GM23338 (cell line): ENCODE results near the gene TCTN1. TPM values are rescaled to one million over a fixed set of nuclear protein-coding genes. Genes with fewer than 3 reads are reported as not detected.
"Not testable (repeated sequence)": the region's sequence is repeated elsewhere in the genome, so short reads cannot be mapped to it uniquely, and the experiment has no call there.

Source experiments
- ATAC-seq: fragments of 200-7000 bp; cut with Tn5 transposase; 3 replicates; pipeline ENCODE4 v1.9.1; 2020
- DNase-seq: peaks from one replicate; pipeline ENCODE4 v3.0.0-alpha.2; 2015; ENCODE audit warnings: low spot score
- H2AFZ ChIP-seq: fragments of 200-600 bp; sonication (generic); 2 replicates; pipeline ENCODE4 v1.8.0; 2016; ENCODE audit warnings: antibody characterized with exemption, mild to moderate bottlenecking, moderate library complexity
- H3F3A ChIP-seq: fragments of 200-600 bp; sonication (generic); replicated peaks from 2 replicates; pipeline ENCODE4 v1.8.0; 2017; ENCODE audit warnings: antibody characterized with exemption, mixed run types, low read depth
- H3K27ac ChIP-seq: fragments of 200-600 bp; sonication (generic); 2 replicates; pipeline ENCODE4 v1.6.1; 2016; ENCODE audit warnings: low read depth
- H3K27me3 ChIP-seq: fragments of 200-600 bp; sonication (generic); 2 replicates; pipeline ENCODE4 v1.8.0; 2016; ENCODE audit warnings: mild to moderate bottlenecking, mixed run types, moderate library complexity; ENCODE audit not compliant: insufficient read depth
- H3K36me3 ChIP-seq: fragments of 200-600 bp; sonication (generic); 2 replicates; pipeline ENCODE4 v1.8.0; 2016; ENCODE audit warnings: mild to moderate bottlenecking; ENCODE audit not compliant: insufficient read depth
- H3K4me1 ChIP-seq: fragments of 200-600 bp; sonication (generic); 2 replicates; pipeline ENCODE4 v1.8.0; 2016; ENCODE audit warnings: mild to moderate bottlenecking, moderate library complexity; ENCODE audit not compliant: insufficient read depth
- H3K4me2 ChIP-seq: fragments of 200-600 bp; sonication (generic); 2 replicates; pipeline ENCODE4 v1.7.1; 2017; ENCODE audit warnings: mixed run types
- H3K4me3 ChIP-seq: fragments of 200-600 bp; sonication (generic); 2 replicates; pipeline ENCODE4 v1.6.1; 2016; ENCODE audit warnings: mixed run types
- H3K79me2 ChIP-seq: fragments of 200-600 bp; sonication (generic); replicated peaks from 2 replicates; pipeline ENCODE4 v1.8.0; 2017; ENCODE audit warnings: mild to moderate bottlenecking; ENCODE audit not compliant: insufficient read depth
- H3K9me2 ChIP-seq: fragments of 200-600 bp; sonication (generic); 2 replicates; pipeline ENCODE4 v1.8.0; 2017; ENCODE audit not compliant: insufficient read depth
- H4K20me1 ChIP-seq: fragments of 200-600 bp; sonication (generic); replicated peaks from 2 replicates; pipeline ENCODE4 v1.8.0; 2017; ENCODE audit warnings: mild to moderate bottlenecking; ENCODE audit not compliant: insufficient read depth
- H3K27ac Mint-ChIP-seq: 2 replicates; pipeline ENCODE4 v1.8.0; 2020; ENCODE audit warnings: inconsistent platforms, mild to moderate bottlenecking, moderate library complexity, mixed read lengths
- H3K27me3 Mint-ChIP-seq: 3 replicates; pipeline ENCODE4 v1.8.0; 2022; ENCODE audit warnings: low read depth, mild to moderate bottlenecking, moderate library complexity, mixed read lengths, inconsistent platforms; ENCODE audit not compliant: insufficient read depth, poor library complexity
- H3K36me3 Mint-ChIP-seq: 3 replicates; pipeline ENCODE4 v1.8.0; 2021; ENCODE audit warnings: low read depth, mild to moderate bottlenecking, inconsistent platforms, moderate library complexity, mixed read lengths
- H3K4me1 Mint-ChIP-seq: 3 replicates; pipeline ENCODE4 v1.8.0; 2020; ENCODE audit warnings: mild to moderate bottlenecking, inconsistent platforms, mixed read lengths
- H3K4me3 Mint-ChIP-seq: 3 replicates; pipeline ENCODE4 v1.8.0; 2021; ENCODE audit warnings: moderate library complexity, mild to moderate bottlenecking, inconsistent platforms, mixed read lengths
- H3K9me3 Mint-ChIP-seq: 3 replicates; pipeline ENCODE4 v1.8.0; 2020; ENCODE audit warnings: moderate library complexity, mild to moderate bottlenecking, inconsistent platforms, mixed read lengths
- CTCF ChIP-seq, 2 experiments: fragments of 200-600 bp in 1 of 2; sonication (generic) in 1 of 2; conservative IDR thresholded peaks; 2 replicates each; pipeline versions ENCODE4 v1.5.1 to v1.6.1; 2016 to 2017; ENCODE audit warnings: antibody characterized with exemption in 2 of 2, low read depth in 2 of 2, mild to moderate bottlenecking in 2 of 2, moderate library complexity in 1 of 2
- ETS1 ChIP-seq: IDR thresholded peaks from 2 replicates; pipeline ENCODE4 v1.6.1; 2016; ENCODE audit warnings: antibody characterized with exemption
- EZH2 ChIP-seq: fragments of 200-600 bp; sonication (generic); IDR thresholded peaks from one replicate; pipeline ENCODE4 v1.8.0; 2017; ENCODE audit warnings: antibody characterized with exemption, mild to moderate bottlenecking, low read depth; ENCODE audit not compliant: unreplicated experiment
- EZH2phosphoT487 ChIP-seq: fragments of 200-600 bp; sonication (generic); IDR thresholded peaks from one replicate; pipeline ENCODE4 v1.8.1; 2018; ENCODE audit warnings: antibody characterized with exemption; ENCODE audit not compliant: unreplicated experiment
- JUNB ChIP-seq: IDR thresholded peaks from one replicate; pipeline ENCODE4 v1.6.1; 2016; ENCODE audit warnings: antibody characterized with exemption; ENCODE audit not compliant: unreplicated experiment
- NANOG ChIP-seq: IDR thresholded peaks from 2 replicates; pipeline ENCODE4 v1.6.1; 2016; ENCODE audit warnings: antibody characterized with exemption, borderline replicate concordance
- POLR2AphosphoS5 ChIP-seq: IDR thresholded peaks from 2 replicates; pipeline ENCODE4 v1.6.1; 2016; ENCODE audit warnings: antibody characterized with exemption, low read depth
- STAT1 ChIP-seq: IDR thresholded peaks from one replicate; pipeline ENCODE4 v1.6.1; 2016; ENCODE audit warnings: antibody characterized with exemption; ENCODE audit not compliant: unreplicated experiment
- ZNF114 ChIP-seq: fragments of 250-450 bp; sonication (Bioruptor Pico); IDR thresholded peaks from 2 replicates; pipeline ENCODE4 v1.5.0; 2020; ENCODE audit warnings: mild to moderate bottlenecking, moderate library complexity
- ZNF331 ChIP-seq: fragments of 250-450 bp; sonication (Bioruptor Pico); IDR thresholded peaks from 2 replicates; pipeline ENCODE4 v1.5.0; 2020; ENCODE audit warnings: low read depth, mild to moderate bottlenecking, moderate library complexity
- polyA plus RNA-seq: library from polyadenylated mRNA; unstranded; fragments of >200 nt; fragmentation: Nextera tagmentation; extraction: Ambion mirVana; gene quantifications from 2 replicates; pipeline ENCODE4 v1.2.1, GENCODE V29; 2016
- total RNA-seq: library from RNA; depleted of rRNA; stranded (reverse); fragments of >200 nt; shearing (Covaris generic); gene quantifications from 2 replicates; pipeline ENCODE4 v1.2.3, GENCODE V29; 2014

The TCTN1 gene
- total and polyA plus RNA-seq, 2 experiments from 2014 or later, result 10.6 to 12.4 TPM

GRCh38 chr12:110592078-110592477 is 21.9 kb upstream of the TCTN1 start:
- Histone ChIP-seq H3F3A (no peaks in the 10 kb centered on the region), H4K20me1 (no peaks in the 10 kb centered on the region), H2AFZ (peak overlapping the region; percentile 57; the same call in 1 of the 2 replicates), H3K4me1 (0 out of 2 replicates have a peak, but pooled peaks cover 8% of the 10 kb centered on the region), H3K4me3 (no peak overlapping the region), H3K4me2 (no peak overlapping the region), H3K27ac (no peak overlapping the region), H3K36me3 (no peaks in the 10 kb centered on the region), H3K9me2 (no peaks in the 10 kb centered on the region), H3K27me3 (no peaks in the 10 kb centered on the region), H3K79me2 (no peaks in the 10 kb centered on the region)
- H3K27me3 Mint-ChIP-seq, result peaks cover 4% of the 10 kb centered on the region
- DNase-seq (no peak), ATAC-seq (no peak)
- no peak for TF ChIP-seq EZH2phosphoT487
- TF ChIP-seq JUNB, result no peak
- TF ChIP-seq ZNF114 (CRISPR knock-in tag), result no peak
- TF ChIP-seq CTCF (conservative IDR thresholded peaks at IDR 0.05; ENCODE audit: low read depth in 2 of 2), result no peak
- no peak for TF ChIP-seq POLR2AphosphoS5
- TF ChIP-seq NANOG, result no peak
- TF ChIP-seq ZNF331 (CRISPR knock-in tag), result no peak
- TF ChIP-seq EZH2, result no peak
- no peak for TF ChIP-seq STAT1
- TF ChIP-seq ETS1, result no peak
- H3K36me3 Mint-ChIP-seq, result no peaks in the 10 kb centered on the region
- no peaks in the 10 kb centered on the region; the same call in 2 of the 3 replicates for H3K9me3 Mint-ChIP-seq
- no peak overlapping the region for H3K4me3 Mint-ChIP-seq
- peaks cover 10% of the 10 kb centered on the region; the same call in 2 of the 3 replicates for H3K4me1 Mint-ChIP-seq
- no peak overlapping the region for H3K27ac Mint-ChIP-seq

GRCh38 chr12:110592919-110593318 is 21.0 kb upstream of the TCTN1 start:
- not testable (repeated sequence) for ATAC-seq, H3K79me2 ChIP-seq, H3K9me2 ChIP-seq, H3K4me3 Mint-ChIP-seq, H3K27me3 Mint-ChIP-seq, H3K9me3 Mint-ChIP-seq, H4K20me1 ChIP-seq, H3K27me3 ChIP-seq, DNase-seq, H3K36me3 ChIP-seq, H3K4me2 ChIP-seq, H3K4me1 ChIP-seq, H2AFZ ChIP-seq, H3K27ac Mint-ChIP-seq, H3K36me3 Mint-ChIP-seq, H3K4me3 ChIP-seq, H3F3A ChIP-seq, H3K27ac ChIP-seq
- H3K4me1 Mint-ChIP-seq, result peaks cover 10% of the 10 kb centered on the region; the same call in 2 of the 3 replicates
